ENCODE measurements around the gene CHMP3. TPM values are rescaled to one million over a fixed set of nuclear protein-coding genes. Genes with fewer than 3 reads are reported as not detected.
"Not testable (repeated sequence)": the region's sequence is repeated elsewhere in the genome, so short reads cannot be mapped to it uniquely, and the experiment has no call there.

CHMP3 gene
- polyA plus RNA-seq, 3 donors = 112 to 146 (median 126) TPM

- no peak for DNase-seq
Measured at GRCh38 chr2:86518481-86518880, 44.8 kb downstream of the CHMP3 start.

- no peak for DNase-seq
Measured at GRCh38 chr2:86513948-86514660, 49.1 kb downstream of the CHMP3 start.

GRCh38 chr2:86512892-86513291 lies 50.4 kb downstream of the CHMP3 start:
- DNase-seq = no peak

GRCh38 chr2:86512034-86512433 lies 51.2 kb downstream of the CHMP3 start:
- no peak for DNase-seq

- DNase-seq = no peak
Measured at GRCh38 chr2:86510436-86510933, 52.8 kb downstream of the CHMP3 start.

GRCh38 chr2:86507600-86507999 lies 55.6 kb downstream of the CHMP3 start:
- DNase-seq = no peak

- peak; percentile 1 for DNase-seq
Measured at GRCh38 chr2:86500325-86501083, 62.7 kb downstream of the CHMP3 start.

- no peak for DNase-seq
Measured at GRCh38 chr2:86499326-86499725, 63.9 kb downstream of the CHMP3 start.

- DNase-seq = no peak
Measured at GRCh38 chr2:86498468-86499260, 64.6 kb downstream of the CHMP3 start.

- not testable (repeated sequence) for DNase-seq
Measured at GRCh38 chr2:86496391-86496790, 66.9 kb downstream of the CHMP3 start.

GRCh38 chr2:86492048-86492453 lies 71.2 kb downstream of the CHMP3 start:
- DNase-seq = no peak

- no peak for DNase-seq
Measured at GRCh38 chr2:86491088-86491487, 72.2 kb downstream of the CHMP3 start.

- DNase-seq = no peak
Measured at GRCh38 chr2:86490245-86490644, 73.0 kb downstream of the CHMP3 start.

GRCh38 chr2:86489542-86489941 lies 73.7 kb downstream of the CHMP3 start:
- no peak for DNase-seq

GRCh38 chr2:86488561-86489250 lies 74.5 kb downstream of the CHMP3 start:
- DNase-seq = no peak

GRCh38 chr2:86487062-86487461 lies 76.2 kb downstream of the CHMP3 start:
- DNase-seq = no peak

- no peak for DNase-seq
Measured at GRCh38 chr2:86485802-86486201, 77.4 kb downstream of the CHMP3 start.

GRCh38 chr2:86485103-86485502 lies 78.1 kb downstream of the CHMP3 start:
- no peak for DNase-seq

GRCh38 chr2:86484385-86484784 lies 78.9 kb downstream of the CHMP3 start:
- DNase-seq = no peak

GRCh38 chr2:86482034-86482433 lies 81.2 kb downstream of the CHMP3 start:
- no peak for DNase-seq

GRCh38 chr2:86480105-86480504 lies 83.1 kb downstream of the CHMP3 start:
- no peak for DNase-seq

- DNase-seq = no peak
Measured at GRCh38 chr2:86477349-86477748, 85.9 kb downstream of the CHMP3 start.

All from renal pelvis (tissue), 4 donors.